Activated CD4-positive, alpha-beta T cell treated with anti-CD3 and anti-CD28 coated beads, Interleukin-2, amount 10 ng/mL, durations not matched to agents 24 days and 14 days (primary cell): ENCODE data around the gene SH2B2. TPM values are rescaled to one million over a fixed set of nuclear protein-coding genes. Genes with fewer than 3 reads are reported as not detected.
"Not testable (repeated sequence)": the region's sequence is repeated elsewhere in the genome, so short reads cannot be mapped to it uniquely, and the experiment has no call there.

Experiments
- DNase-seq: peaks from one replicate; pipeline ENCODE4 v3.0.0; 2022
- H3K27ac Mint-ChIP-seq: one replicate; pipeline ENCODE4 v1.8.0; 2022; ENCODE audit warnings: mild to moderate bottlenecking, mixed read lengths
- H3K27me3 Mint-ChIP-seq: one replicate; pipeline ENCODE4 v1.8.0; 2022; ENCODE audit warnings: mixed read lengths
- H3K36me3 Mint-ChIP-seq: one replicate; pipeline ENCODE4 v1.8.0; 2022; ENCODE audit warnings: low read depth, mild to moderate bottlenecking, mixed read lengths
- H3K4me1 Mint-ChIP-seq: one replicate; pipeline ENCODE4 v1.8.0; 2021; ENCODE audit warnings: mixed read lengths
- H3K4me3 Mint-ChIP-seq: one replicate; pipeline ENCODE4 v1.8.0; 2022; ENCODE audit warnings: mild to moderate bottlenecking, moderate library complexity, mixed read lengths
- H3K9me3 Mint-ChIP-seq: one replicate; pipeline ENCODE4 v1.8.0; 2021; ENCODE audit warnings: mixed read lengths
- intact Hi-C: fragments of 100-400 bp; cut with micrococcal nuclease; formaldehyde crosslinking; loops from one replicate; pipeline ENCODE4 v1.15.1; 2023
- total RNA-seq: library from RNA; stranded (reverse); gene quantifications from 2 replicates; pipeline ENCODE4 v1.2.3, GENCODE V29; 2022

The SH2B2 gene
- total RNA-seq, 1 donor from 2014 or later, result 3.1 TPM

DNA sequence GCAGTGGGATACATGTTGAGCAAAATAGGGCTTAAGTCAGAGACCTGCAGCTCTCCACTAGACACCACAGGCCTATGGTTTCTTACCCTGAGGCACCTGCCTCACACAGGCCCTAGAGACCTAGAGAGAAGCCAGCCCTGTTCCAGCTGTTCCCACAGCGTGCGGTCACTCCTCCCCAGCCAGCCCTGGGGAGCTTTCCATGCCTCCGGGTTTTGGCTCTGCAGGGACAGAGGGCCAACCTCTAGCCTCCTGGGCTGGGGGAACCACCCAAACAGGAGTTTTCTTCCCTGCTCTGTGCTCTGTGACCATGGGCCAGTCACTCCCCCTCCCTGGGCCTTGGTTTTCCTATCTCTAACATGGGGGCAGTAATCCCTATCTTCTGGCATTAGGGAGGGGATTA is 33.0 kb downstream of the SH2B2 start:
- Mint-ChIP-seq H3K36me3 (no peaks in the 10 kb centered on the region), H3K27me3 (peaks cover 4% of the 10 kb centered on the region), H3K4me1 (no peaks in the 10 kb centered on the region), H3K4me3 (no peak overlapping the region), H3K27ac (no peak overlapping the region), H3K9me3 (no peaks in the 10 kb centered on the region)
- intact Hi-C loops, result no loop called here
- no peak for DNase-seq

DNA sequence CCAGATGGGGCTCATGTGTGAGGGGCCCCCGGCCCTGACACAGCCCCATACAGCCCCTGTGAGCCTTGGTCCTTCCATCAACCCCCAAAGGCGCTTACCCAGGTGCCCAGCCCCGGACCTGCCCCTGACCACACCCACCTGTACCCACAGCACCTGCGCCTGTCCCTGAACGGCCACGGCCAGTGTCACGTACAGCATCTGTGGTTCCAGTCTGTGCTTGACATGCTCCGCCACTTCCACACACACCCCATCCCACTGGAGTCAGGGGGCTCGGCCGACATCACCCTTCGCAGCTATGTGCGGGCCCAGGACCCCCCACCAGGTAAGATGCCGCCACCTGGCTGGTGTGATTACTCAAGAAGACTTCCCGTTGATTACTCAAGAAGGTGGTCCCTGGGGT is 33.5 kb downstream of the SH2B2 start:
- H3K27me3 Mint-ChIP-seq, result peaks cover 4% of the 10 kb centered on the region
- intact Hi-C loops, result no loop called here
- no peaks in the 10 kb centered on the region for H3K9me3 Mint-ChIP-seq
- no peak overlapping the region for H3K4me3 Mint-ChIP-seq
- H3K36me3 Mint-ChIP-seq, result no peaks in the 10 kb centered on the region
- no peak for DNase-seq
- no peak overlapping the region for H3K27ac Mint-ChIP-seq
- H3K4me1 Mint-ChIP-seq, result no peaks in the 10 kb centered on the region

DNA sequence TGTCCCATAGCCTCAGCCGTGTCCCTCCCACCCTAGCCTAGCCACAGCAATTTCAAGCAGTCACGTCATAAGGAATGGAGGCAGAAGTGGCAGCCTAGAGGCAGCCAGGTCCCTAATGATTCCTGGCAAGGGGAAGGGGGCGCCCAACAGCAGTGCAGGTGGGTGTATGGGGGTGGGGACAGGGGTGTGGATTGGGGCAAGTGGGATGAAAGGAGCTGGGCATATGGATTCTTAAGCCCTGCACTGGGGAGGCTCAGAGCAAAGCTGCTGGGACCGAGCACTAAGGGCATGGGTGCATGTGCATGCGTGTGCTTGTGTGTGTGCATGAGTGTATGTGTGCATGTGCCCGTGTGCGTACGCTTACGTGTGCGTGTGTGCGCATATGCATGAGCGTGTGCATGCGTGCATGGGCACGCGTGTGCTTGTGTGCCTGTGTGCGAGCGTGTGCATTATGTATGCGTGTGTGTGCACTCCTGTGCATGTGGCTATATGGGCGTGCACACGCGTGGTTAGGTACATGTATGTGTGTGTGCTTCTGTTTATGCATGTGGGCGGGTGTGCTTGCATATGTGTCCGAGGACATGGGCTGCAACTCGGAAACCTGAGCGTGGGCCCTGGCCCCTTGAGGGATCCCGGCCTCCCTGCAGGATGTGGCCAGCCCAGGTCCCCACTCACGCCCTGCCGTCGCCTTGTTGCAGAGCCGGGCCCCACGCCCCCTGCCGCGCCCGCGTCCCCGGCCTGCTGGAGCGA is 34.1 kb downstream of the SH2B2 start:
- no peak for DNase-seq
- Mint-ChIP-seq H3K36me3 (no peaks in the 10 kb centered on the region), H3K9me3 (no peaks in the 10 kb centered on the region), H3K27ac (no peak overlapping the region), H3K27me3 (peaks cover 4% of the 10 kb centered on the region), H3K4me1 (no peaks in the 10 kb centered on the region), H3K4me3 (no peak overlapping the region)
- intact Hi-C loops, result no loop called here

DNA sequence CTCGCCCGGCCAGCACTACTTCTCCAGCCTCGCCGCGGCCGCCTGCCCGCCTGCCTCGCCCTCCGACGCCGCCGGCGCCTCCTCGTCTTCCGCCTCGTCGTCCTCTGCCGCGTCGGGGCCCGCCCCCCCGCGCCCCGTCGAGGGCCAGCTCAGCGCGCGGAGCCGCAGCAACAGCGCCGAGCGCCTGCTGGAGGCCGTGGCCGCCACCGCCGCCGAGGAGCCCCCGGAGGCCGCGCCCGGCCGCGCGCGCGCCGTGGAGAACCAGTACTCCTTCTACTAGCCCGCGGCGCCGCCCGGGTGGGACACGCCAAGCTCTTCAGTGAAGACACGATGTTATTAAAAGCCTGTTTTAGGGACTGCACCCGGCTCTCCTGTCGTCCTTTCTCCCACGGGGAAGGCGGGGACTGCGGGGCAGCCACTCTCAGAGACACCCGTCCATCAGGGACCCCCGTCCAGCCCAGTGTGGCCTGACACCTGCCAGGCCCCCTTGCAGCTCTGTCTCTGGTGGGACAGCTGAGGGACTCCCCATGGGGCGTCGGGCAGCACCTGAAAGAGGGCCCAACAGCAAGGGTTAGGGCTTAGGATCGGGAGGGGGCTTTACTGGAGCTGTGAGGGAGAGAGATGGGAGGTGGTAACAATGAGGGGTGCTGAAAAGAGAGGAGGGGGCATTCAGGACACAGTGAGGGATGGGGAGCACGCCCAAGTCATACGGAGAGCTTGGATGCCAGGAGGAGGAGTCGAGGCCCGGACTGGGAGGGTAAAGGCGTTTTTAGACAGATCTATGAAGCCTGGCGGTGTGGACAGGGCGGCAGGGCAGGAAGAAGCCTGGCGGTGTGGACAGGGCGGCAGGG is 34.9 kb downstream of the SH2B2 start:
- Mint-ChIP-seq H3K9me3 (no peaks in the 10 kb centered on the region), H3K4me3 (no peak overlapping the region), H3K27me3 (peaks cover 6% of the 10 kb centered on the region), H3K36me3 (no peaks in the 10 kb centered on the region), H3K27ac (no peak overlapping the region), H3K4me1 (no peaks in the 10 kb centered on the region)
- intact Hi-C loops, result no loop called here
- DNase-seq, result no peak

DNA sequence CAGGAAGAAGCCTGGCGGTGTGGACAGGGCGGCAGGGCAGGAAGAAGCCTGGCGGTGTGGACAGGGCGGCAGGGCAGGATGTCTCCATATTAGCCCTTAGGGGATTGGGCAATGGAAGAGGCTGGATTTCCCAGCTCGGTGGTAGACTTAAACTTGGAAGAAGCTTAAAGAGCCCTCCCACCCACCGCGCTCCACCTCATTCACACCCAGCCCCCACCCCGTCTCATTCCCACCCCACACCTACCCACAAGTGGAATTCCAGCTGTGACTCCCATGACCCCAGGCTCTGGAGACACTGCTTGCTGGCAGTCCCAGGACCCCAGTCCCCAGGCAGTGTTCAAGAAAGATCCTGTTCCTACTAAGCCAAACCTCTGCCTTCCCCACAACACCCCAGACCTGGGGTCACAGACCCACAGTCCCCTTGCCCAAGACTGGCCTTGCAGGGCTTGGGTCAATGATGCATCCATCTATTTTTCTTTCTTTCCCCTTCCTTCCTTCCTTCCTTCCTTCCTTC is 35.6 kb downstream of the SH2B2 start:
- no peak overlapping the region for H3K27ac Mint-ChIP-seq
- no peaks in the 10 kb centered on the region for H3K4me1 Mint-ChIP-seq
- H3K9me3 Mint-ChIP-seq, result no peaks in the 10 kb centered on the region
- H3K4me3 Mint-ChIP-seq, result no peak overlapping the region
- peaks cover 9% of the 10 kb centered on the region for H3K27me3 Mint-ChIP-seq
- intact Hi-C loops, result no loop called here
- no peak for DNase-seq
- no peaks in the 10 kb centered on the region for H3K36me3 Mint-ChIP-seq

DNA sequence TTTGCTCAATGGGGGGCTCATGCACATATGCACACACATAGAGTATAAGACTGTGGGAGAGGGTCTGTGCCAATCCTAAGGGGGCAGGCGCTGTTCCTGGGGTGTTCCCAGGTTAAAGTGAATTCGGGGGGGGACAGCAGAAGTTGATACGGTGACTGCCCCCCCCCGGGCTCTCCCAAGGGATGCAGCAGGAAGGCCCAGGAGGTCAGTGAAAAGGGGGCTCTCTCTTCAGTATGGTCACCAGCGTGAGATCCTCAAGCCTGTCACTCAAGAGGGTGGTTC is 37.2 kb downstream of the SH2B2 start:
- peaks cover 14% of the 10 kb centered on the region for H3K27me3 Mint-ChIP-seq
- intact Hi-C loops, result no loop called here
- H3K9me3 Mint-ChIP-seq, result no peaks in the 10 kb centered on the region
- H3K27ac Mint-ChIP-seq, result no peak overlapping the region
- no peak for DNase-seq
- no peaks in the 10 kb centered on the region for H3K36me3 Mint-ChIP-seq
- H3K4me3 Mint-ChIP-seq, result no peak overlapping the region
- H3K4me1 Mint-ChIP-seq, result no peaks in the 10 kb centered on the region

DNA sequence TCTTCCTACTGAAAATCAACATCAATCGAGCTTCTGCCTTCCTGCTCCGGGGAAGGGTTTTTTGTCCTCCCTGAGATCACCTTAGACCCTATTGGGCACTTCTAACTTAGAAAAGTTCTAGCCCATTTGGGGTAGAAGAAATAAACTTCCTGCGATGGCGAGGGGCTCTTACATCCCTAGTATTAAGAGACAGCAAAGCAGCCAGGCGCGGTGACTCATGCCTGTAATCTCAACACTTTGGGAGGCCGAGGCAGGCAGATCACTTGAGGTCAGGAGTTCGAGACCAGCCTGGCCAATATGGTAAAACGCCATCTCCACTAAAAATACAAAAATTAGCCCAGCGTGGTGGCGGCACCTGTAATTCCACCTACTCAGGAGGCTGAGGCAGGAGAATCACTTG is 38.4 kb downstream of the SH2B2 start:
- H3K36me3 Mint-ChIP-seq, intact Hi-C loops, H3K9me3 Mint-ChIP-seq, H3K4me3 Mint-ChIP-seq, H3K4me1 Mint-ChIP-seq, DNase-seq, H3K27ac Mint-ChIP-seq: not testable (repeated sequence)
- H3K27me3 Mint-ChIP-seq, result peaks cover 14% of the 10 kb centered on the region

DNA sequence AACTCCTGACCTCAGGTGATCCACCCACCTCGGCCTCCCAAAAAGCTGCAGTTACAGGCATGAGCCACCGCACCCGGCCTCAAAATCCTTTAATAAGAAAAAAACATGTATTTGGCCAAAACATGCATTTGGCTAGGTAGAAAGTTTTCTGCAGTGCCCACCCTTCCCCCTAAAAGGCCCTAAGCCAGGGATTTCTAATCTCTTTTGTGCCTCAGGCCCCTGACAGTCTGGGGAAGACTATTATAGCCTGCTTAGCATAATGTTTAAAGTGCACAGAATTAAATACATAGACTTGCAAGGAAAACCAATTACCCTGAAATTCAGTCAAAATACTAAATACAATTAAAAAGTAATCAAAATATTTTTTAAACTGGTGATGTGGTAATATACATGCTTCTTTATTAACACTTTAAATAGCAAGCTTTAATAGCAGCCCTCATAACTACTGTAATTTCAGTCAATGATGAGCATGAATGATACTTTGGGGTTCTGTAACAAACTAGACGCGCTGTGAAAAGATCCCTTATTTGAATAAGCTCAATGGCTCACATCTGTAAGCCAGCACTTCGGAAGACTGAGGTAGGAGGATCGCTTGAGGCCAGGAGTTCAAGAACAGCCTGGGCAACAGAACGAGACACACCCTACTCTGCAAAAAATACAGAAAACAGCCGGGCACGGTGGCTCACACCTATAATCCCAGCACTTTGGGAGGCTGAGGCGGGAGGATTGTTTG is 39.7 kb downstream of the SH2B2 start:
- DNase-seq, result peak; percentile 29
- Mint-ChIP-seq H3K36me3 (no peaks in the 10 kb centered on the region), H3K27me3 (peaks cover 16% of the 10 kb centered on the region), H3K4me1 (peaks cover 2% of the 10 kb centered on the region), H3K4me3 (no peak overlapping the region), H3K27ac (no peak overlapping the region), H3K9me3 (no peaks in the 10 kb centered on the region)
- intact Hi-C loops, result no loop called here

DNA sequence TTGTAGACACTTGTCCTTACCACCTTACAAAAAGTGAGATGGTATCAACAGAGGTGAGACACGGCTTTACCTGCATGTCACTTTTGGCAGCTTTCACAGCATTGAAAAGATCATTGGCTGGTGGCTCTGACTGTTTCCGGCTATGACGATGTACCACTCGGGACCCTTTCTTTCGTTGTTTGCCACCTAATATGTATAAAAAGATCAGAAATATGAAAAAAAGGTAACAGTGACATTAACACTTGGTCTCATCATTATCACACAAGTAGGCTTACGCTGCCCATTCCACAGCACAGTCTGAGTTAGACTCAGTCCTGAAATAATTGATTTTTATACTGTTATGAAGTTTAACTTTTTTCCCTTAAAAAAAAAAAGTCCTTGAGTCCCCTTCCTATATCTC is 40.5 kb downstream of the SH2B2 start:
- H3K36me3 Mint-ChIP-seq, H3K4me1 Mint-ChIP-seq, H3K9me3 Mint-ChIP-seq, H3K27ac Mint-ChIP-seq, H3K4me3 Mint-ChIP-seq, intact Hi-C loops: not testable (repeated sequence)
- H3K27me3 Mint-ChIP-seq, result peaks cover 16% of the 10 kb centered on the region
- peak; percentile 40 for DNase-seq

DNA sequence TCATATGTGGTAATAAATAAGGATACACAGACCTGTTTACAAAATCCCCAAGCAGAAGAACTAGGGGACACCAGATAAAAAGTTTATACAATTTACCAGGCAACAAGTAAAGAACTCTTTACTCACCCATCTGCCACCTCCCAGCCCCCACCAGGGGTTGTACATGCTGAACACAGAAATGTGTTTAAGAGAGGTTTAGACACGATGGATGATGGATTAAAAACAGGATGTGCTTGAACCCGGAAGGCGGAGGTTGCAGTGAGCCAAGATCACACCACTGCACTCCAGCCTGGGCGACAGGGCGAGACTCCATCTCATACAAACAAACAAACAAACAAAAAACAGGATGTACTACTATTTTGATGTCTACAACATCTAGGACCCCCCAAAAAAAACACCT is 42.2 kb downstream of the SH2B2 start:
- H3K36me3 Mint-ChIP-seq, intact Hi-C loops, H3K4me1 Mint-ChIP-seq, H3K9me3 Mint-ChIP-seq: not testable (repeated sequence)
- Mint-ChIP-seq H3K27ac (peak overlapping the region; percentile 58), H3K4me3 (peak overlapping the region; percentile 28), H3K27me3 (peaks cover 12% of the 10 kb centered on the region)
- DNase-seq, result peak; percentile 50

DNA sequence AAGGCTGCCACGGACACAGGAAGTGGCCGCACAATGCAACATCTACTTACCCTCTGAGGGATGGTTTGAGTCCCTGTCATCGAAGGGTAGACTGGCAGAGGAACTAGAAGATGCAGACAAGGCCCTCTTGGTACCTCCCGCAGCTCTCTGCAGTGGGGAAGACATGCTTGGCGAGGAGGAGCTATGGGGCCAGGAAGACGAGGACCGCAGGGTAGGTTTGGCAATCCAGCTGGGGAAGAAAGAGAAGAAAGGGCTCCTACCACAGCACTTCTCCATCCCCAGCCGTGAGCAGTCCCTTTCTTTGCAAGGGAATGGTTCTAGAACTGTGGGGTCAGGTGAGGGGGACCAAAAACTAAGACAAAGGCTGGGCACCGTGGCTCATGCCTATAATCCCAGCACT is 42.7 kb downstream of the SH2B2 start:
- H3K4me3 Mint-ChIP-seq, intact Hi-C loops, H3K9me3 Mint-ChIP-seq, H3K4me1 Mint-ChIP-seq, H3K27ac Mint-ChIP-seq, H3K36me3 Mint-ChIP-seq: not testable (repeated sequence)
- peak; percentile 48 for DNase-seq
- peaks cover 12% of the 10 kb centered on the region for H3K27me3 Mint-ChIP-seq

DNA sequence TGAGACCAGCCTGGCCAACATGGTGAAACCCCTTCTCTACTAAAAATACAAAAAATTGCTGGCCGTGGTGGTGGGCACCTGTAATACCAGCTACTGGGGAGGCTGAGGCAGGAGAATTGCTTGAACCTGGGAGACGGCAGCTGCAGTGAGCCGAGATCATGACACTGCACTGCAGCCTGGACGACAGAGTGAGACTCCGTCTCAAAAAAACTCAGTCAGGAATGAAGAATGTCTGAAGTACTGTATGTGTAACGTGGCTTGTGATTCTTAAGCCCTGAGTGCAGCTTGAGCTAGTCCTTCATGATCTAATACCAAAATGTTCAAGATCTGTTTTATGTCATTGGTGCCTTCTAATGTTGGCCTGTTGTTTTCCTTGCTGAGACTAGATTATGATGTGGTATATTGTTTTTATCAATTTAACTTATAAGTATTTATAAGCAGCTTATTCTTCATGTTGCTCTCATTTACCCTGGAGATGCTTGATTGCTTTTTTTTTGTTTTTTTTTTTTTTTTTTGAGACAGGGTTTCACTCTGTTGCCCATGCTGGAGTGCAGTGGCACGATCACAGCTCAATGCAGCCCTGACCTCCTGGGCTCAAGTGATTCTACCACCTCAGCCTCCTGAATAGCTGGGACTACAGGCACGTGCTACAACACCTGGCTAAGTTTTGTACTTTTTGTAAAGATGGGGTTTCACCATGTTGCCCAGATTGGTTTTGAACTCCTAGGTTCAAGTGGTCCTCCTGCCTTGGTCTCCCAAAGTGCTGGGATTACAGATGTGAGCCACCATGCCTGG is 44.2 kb downstream of the SH2B2 start:
- H3K4me3 Mint-ChIP-seq, H3K36me3 Mint-ChIP-seq, intact Hi-C loops, H3K9me3 Mint-ChIP-seq, H3K4me1 Mint-ChIP-seq, H3K27ac Mint-ChIP-seq: not testable (repeated sequence)
- peak; percentile 40 for DNase-seq
- H3K27me3 Mint-ChIP-seq, result peaks cover 12% of the 10 kb centered on the region

DNA sequence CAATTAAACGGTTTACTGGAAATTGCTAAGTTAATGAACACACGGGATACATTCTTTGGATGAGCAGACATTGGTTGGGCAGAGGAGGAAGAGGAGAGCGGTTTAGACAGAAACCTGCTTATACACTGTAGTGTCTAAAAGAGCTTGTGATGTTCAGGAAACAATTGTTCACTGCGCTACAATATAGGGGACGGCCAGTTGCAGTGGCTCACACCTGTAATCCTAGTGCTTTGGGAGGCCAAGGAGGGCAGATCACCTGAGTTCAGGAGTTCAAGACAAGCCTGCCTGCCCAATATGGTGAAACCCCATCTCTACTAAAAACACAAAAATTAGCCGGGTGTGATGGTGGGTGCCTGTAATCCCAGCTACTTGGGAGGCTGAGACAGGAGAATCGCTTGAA is 48.9 kb downstream of the SH2B2 start:
- H3K9me3 Mint-ChIP-seq, intact Hi-C loops, H3K4me3 Mint-ChIP-seq: not testable (repeated sequence)

More for the DNA sequence above, 48.9 kb downstream of the SH2B2 start:
- not testable (repeated sequence) for H3K36me3 Mint-ChIP-seq, H3K4me1 Mint-ChIP-seq, H3K27me3 Mint-ChIP-seq, H3K27ac Mint-ChIP-seq
- DNase-seq, result peak; percentile 45
